Measurements from ENCODE around the gene TNFRSF1B. TPM values are rescaled to one million over a fixed set of nuclear protein-coding genes. Genes with fewer than 3 reads are reported as not detected.

The TNFRSF1B gene
- 3.8 and 8.7 TPM in 2 replicates for total RNA-seq

GRCh38 chr1:12166834-12167492, at the start of gene TNFRSF1B:
TSS of gene TNFRSF1B (plus strand) at chr1:12166991. CDS start at chr1:12167092, 101 bp downstream.
- DNase-seq (ENCODE audit: low read depth in 2 of 2), result peak; percentile 61 to 73

- DNase-seq (ENCODE audit: low read depth in 2 of 2), result no peak
These were observed 45.4 kb upstream of the TNFRSF1B start for GRCh38 chr1:12121212-12122003.

- DNase-seq (ENCODE audit: low read depth in 2 of 2), result no peak
These were observed 43.6 kb upstream of the TNFRSF1B start for GRCh38 chr1:12123172-12123571.

GRCh38 chr1:12124693-12125421, 41.9 kb upstream of the TNFRSF1B start:
- peak; percentile 73 to 81 for DNase-seq (ENCODE audit: low read depth in 2 of 2)

GRCh38 chr1:12125422-12126355, 41.1 kb upstream of the TNFRSF1B start:
- peak in 1 of 2 donors; percentile 29 for DNase-seq (ENCODE audit: low read depth in 2 of 2)

- no peak for DNase-seq (ENCODE audit: low read depth in 2 of 2)
These were observed 40.0 kb upstream of the TNFRSF1B start for GRCh38 chr1:12126781-12127180.

GRCh38 chr1:12127206-12127810, 39.5 kb upstream of the TNFRSF1B start:
- no peak for DNase-seq (ENCODE audit: low read depth in 2 of 2)

- DNase-seq (ENCODE audit: low read depth in 2 of 2), result no peak
These were observed 38.7 kb upstream of the TNFRSF1B start for GRCh38 chr1:12128120-12128519.

GRCh38 chr1:12129624-12130023, 37.2 kb upstream of the TNFRSF1B start:
- no peak for DNase-seq (ENCODE audit: low read depth in 2 of 2)

GRCh38 chr1:12130466-12131130, 36.2 kb upstream of the TNFRSF1B start:
- no peak for DNase-seq (ENCODE audit: low read depth in 2 of 2)

- no peak for DNase-seq (ENCODE audit: low read depth in 2 of 2)
These were observed 34.7 kb upstream of the TNFRSF1B start for GRCh38 chr1:12132078-12132477.

GRCh38 chr1:12134716-12135115, 32.1 kb upstream of the TNFRSF1B start:
- DNase-seq (ENCODE audit: low read depth in 2 of 2), result no peak

- no peak for DNase-seq (ENCODE audit: low read depth in 2 of 2)
These were observed 31.2 kb upstream of the TNFRSF1B start for GRCh38 chr1:12135612-12136011.

GRCh38 chr1:12136916-12137610, 29.7 kb upstream of the TNFRSF1B start:
- DNase-seq (ENCODE audit: low read depth in 2 of 2), result no peak

- no peak for DNase-seq (ENCODE audit: low read depth in 2 of 2)
These were observed 28.3 kb upstream of the TNFRSF1B start for GRCh38 chr1:12138196-12139168.

GRCh38 chr1:12140016-12140415, 26.8 kb upstream of the TNFRSF1B start:
- no peak for DNase-seq (ENCODE audit: low read depth in 2 of 2)

- DNase-seq (ENCODE audit: low read depth in 2 of 2), result no peak
These were observed 26.2 kb upstream of the TNFRSF1B start for GRCh38 chr1:12140515-12141162.

Data from lung microvascular endothelial cell (primary cell).